Mesenchymal stem cell (in vitro differentiated cells and primary cell): Measurements from ENCODE around the gene TPM4.

ENCODE experiments used
- DNase-seq: peaks from one replicate; pipeline ENCODE4 v3.0.0-alpha.2; 2013
- H2AFZ ChIP-seq: one replicate; pipeline ENCODE4 v1.6.1; 2013; ENCODE audit warnings: low read depth, mild to moderate bottlenecking, control low read depth, inconsistent platforms, low read length, moderate library complexity
- H2AK5ac ChIP-seq: 2 replicates; pipeline ENCODE4 v1.6.1; 2013; ENCODE audit warnings: low read length, moderate library complexity, mild to moderate bottlenecking, inconsistent platforms; ENCODE audit not compliant: severe bottlenecking
- H2BK120ac ChIP-seq: one replicate; pipeline ENCODE4 v1.6.1; 2013; ENCODE audit warnings: low read depth, mild to moderate bottlenecking, inconsistent platforms, low read length, moderate library complexity
- H2BK12ac ChIP-seq, 2 experiments: one replicate each; pipeline ENCODE4 v1.6.1; 2013; ENCODE audit warnings: inconsistent platforms in 2 of 2, low read length in 2 of 2, mild to moderate bottlenecking in 2 of 2, moderate library complexity in 2 of 2, control low read depth in 1 of 2
- H2BK15ac ChIP-seq: one replicate; pipeline ENCODE4 v1.6.1; 2013; ENCODE audit warnings: mild to moderate bottlenecking, low read depth, inconsistent platforms; ENCODE audit not compliant: poor library complexity, severe bottlenecking
- H2BK5ac ChIP-seq: 2 replicates; pipeline ENCODE4 v1.6.1; 2013; ENCODE audit warnings: low read depth, mild to moderate bottlenecking, low read length, control low read depth, inconsistent platforms; ENCODE audit not compliant: poor library complexity, severe bottlenecking
- H3K14ac ChIP-seq, 2 experiments: one replicate each; pipeline ENCODE4 v1.6.1; 2013; ENCODE audit warnings: inconsistent platforms in 2 of 2, low read length in 2 of 2, control low read depth in 1 of 2, mild to moderate bottlenecking in 1 of 2, moderate library complexity in 1 of 2
- H3K18ac ChIP-seq, 2 experiments: one replicate each; pipeline ENCODE4 v1.6.1; 2013; ENCODE audit warnings: inconsistent platforms in 2 of 2, low read length in 2 of 2, control low read depth in 1 of 2, low read depth in 1 of 2, mild to moderate bottlenecking in 1 of 2
- H3K23ac ChIP-seq, 2 experiments: one replicate each; pipeline ENCODE4 v1.6.1; 2013; ENCODE audit warnings: inconsistent platforms in 2 of 2, low read length in 2 of 2, mild to moderate bottlenecking in 2 of 2, moderate library complexity in 2 of 2, control low read depth in 1 of 2
- H3K27ac ChIP-seq: 2 replicates; pipeline ENCODE4 v1.5.1; 2013; ENCODE audit warnings: mild to moderate bottlenecking, moderate library complexity, low read length, control low read depth, inconsistent platforms; ENCODE audit not compliant: poor library complexity, severe bottlenecking
- H3K27me3 ChIP-seq, 2 experiments: 2 replicates each; pipeline versions ENCODE4 v1.6.1 to v1.7.0; 2013; ENCODE audit warnings: low read length in 2 of 2, mild to moderate bottlenecking in 2 of 2, moderate library complexity in 2 of 2, control low read depth in 1 of 2, inconsistent platforms in 1 of 2; ENCODE audit not compliant: control insufficient read depth in 1 of 2, insufficient read depth in 1 of 2
- H3K36me3 ChIP-seq, 2 experiments: 2 replicates each; pipeline versions ENCODE4 v1.6.1 to v1.7.0; 2013; ENCODE audit warnings: low read length in 2 of 2, control low read depth in 1 of 2, inconsistent platforms in 1 of 2, low read depth in 1 of 2, mild to moderate bottlenecking in 1 of 2; ENCODE audit not compliant: insufficient read depth in 2 of 2, control insufficient read depth in 1 of 2
- H3K4ac ChIP-seq, 2 experiments: one replicate each; pipeline ENCODE4 v1.6.1; 2013; ENCODE audit warnings: inconsistent platforms in 2 of 2, low read length in 2 of 2, mild to moderate bottlenecking in 2 of 2, moderate library complexity in 2 of 2, control low read depth in 1 of 2, low read depth in 1 of 2
- H3K4me1 ChIP-seq: 2 replicates; pipeline ENCODE4 v1.6.1; 2013; ENCODE audit warnings: low read depth, low read length, control low read depth; ENCODE audit not compliant: control insufficient read depth, insufficient read depth
- H3K4me2 ChIP-seq: 2 replicates; pipeline ENCODE4 v1.6.1; 2013; ENCODE audit warnings: low read length, mild to moderate bottlenecking, inconsistent platforms; ENCODE audit not compliant: poor library complexity, severe bottlenecking
- H3K4me3 ChIP-seq, 2 experiments: 2 replicates each; pipeline versions ENCODE4 v1.5.1 to v1.7.0; 2013; ENCODE audit warnings: low read length in 2 of 2, mild to moderate bottlenecking in 2 of 2, control low read depth in 1 of 2, low read depth in 1 of 2; ENCODE audit not compliant: insufficient read depth in 1 of 2
- H3K79me1 ChIP-seq: replicated peaks from 2 replicates; pipeline ENCODE4 v1.6.1; 2013; ENCODE audit warnings: mild to moderate bottlenecking, control low read depth, low read length, inconsistent platforms; ENCODE audit not compliant: poor library complexity, severe bottlenecking
- H3K9ac ChIP-seq: 2 replicates; pipeline ENCODE4 v1.7.0; 2013; ENCODE audit warnings: mild to moderate bottlenecking, low read length, moderate library complexity
- H3K9me3 ChIP-seq: 2 replicates; pipeline ENCODE4 v1.7.0; 2013; ENCODE audit warnings: mild to moderate bottlenecking, low read length; ENCODE audit not compliant: control insufficient read depth
- H4K8ac ChIP-seq: one replicate; pipeline ENCODE4 v1.6.1; 2013; ENCODE audit warnings: inconsistent platforms, mild to moderate bottlenecking, low read length, moderate library complexity
- H4K91ac ChIP-seq: one replicate; pipeline ENCODE4 v1.6.1; 2013; ENCODE audit warnings: mild to moderate bottlenecking, low read length, inconsistent platforms
- WGBS: methylation state at CpG from one replicate; pipeline ENCODE4 v1.1.7; 2013; ENCODE audit warnings: mixed read lengths; 5-methylcytosine and 5-hydroxymethylcytosine counted together

The TPM4 gene

GRCh38 chr19:16039081-16039480, 37.2 kb upstream of the TPM4 start:
- Histone ChIP-seq H3K14ac (no peak overlapping the region), H2BK15ac (no peak overlapping the region), H3K36me3 (no peaks in the 10 kb centered on the region), H3K27me3 (peaks cover 2 to 4% of the 10 kb centered on the region in 2 experiments), H2BK5ac (no peak overlapping the region), H2BK120ac (no peak overlapping the region), H3K23ac (no peak overlapping the region), H3K9me3 (no peaks in the 10 kb centered on the region), H3K9ac (no peak overlapping the region), H3K4me1 (peaks cover 6% of the 10 kb centered on the region), H3K79me1 (no peaks in the 10 kb centered on the region), H3K4me3 (peak overlapping the region in 1 of 2 experiments; percentile 34), H3K27ac (no peak overlapping the region), H2AFZ (no peak overlapping the region), H4K8ac (no peak overlapping the region), H3K4me2 (no peak overlapping the region), H3K18ac (no peak overlapping the region), H2BK12ac (no peak overlapping the region), H3K4ac (no peak overlapping the region), H4K91ac (no peak overlapping the region), H2AK5ac (no peak overlapping the region)
- DNase-seq = no peak
- WGBS = 93% methylated on average over 18 of the region's 18 CpGs

- no peak overlapping the region for H3K14ac ChIP-seq
- no peak overlapping the region for H3K4me2 ChIP-seq
- no peak overlapping the region for H3K23ac ChIP-seq
- H3K9ac ChIP-seq = no peak overlapping the region
- H3K4ac ChIP-seq = no peak overlapping the region
- no peak overlapping the region for H4K8ac ChIP-seq
- no peak overlapping the region for H2BK12ac ChIP-seq
- H2BK120ac ChIP-seq = no peak overlapping the region
- no peaks in the 10 kb centered on the region for H3K9me3 ChIP-seq
- no peak overlapping the region for H2BK15ac ChIP-seq
- WGBS = 96% methylated on average over 5 of the region's 5 CpGs
- no peaks in the 10 kb centered on the region for H3K79me1 ChIP-seq
- H3K4me1 ChIP-seq = peaks cover 6% of the 10 kb centered on the region
- DNase-seq = no peak
- H4K91ac ChIP-seq = no peak overlapping the region
- H3K27me3 ChIP-seq = peaks cover 2 to 4% of the 10 kb centered on the region in 2 experiments
- H3K18ac ChIP-seq = no peak overlapping the region
- no peak overlapping the region for H2AFZ ChIP-seq
- H3K36me3 ChIP-seq = no peaks in the 10 kb centered on the region
- no peak overlapping the region for H3K27ac ChIP-seq
- no peak overlapping the region for H2BK5ac ChIP-seq
- H3K4me3 ChIP-seq = no peak overlapping the region
- no peak overlapping the region for H2AK5ac ChIP-seq
Observed at GRCh38 chr19:16039545-16039944, 36.8 kb upstream of the TPM4 start.

- H2AFZ ChIP-seq = peak overlapping the region; percentile 31
- peaks cover 6% of the 10 kb centered on the region for H3K4me1 ChIP-seq
- peak overlapping the region; percentile 79 for H4K8ac ChIP-seq
- H3K14ac ChIP-seq = no peak overlapping the region
- WGBS = 11% methylated on average over 4 of the region's 6 CpGs
- H2BK12ac ChIP-seq = no peak overlapping the region
- no peak overlapping the region for H3K27ac ChIP-seq
- H3K4me3 ChIP-seq = peak overlapping the region in 1 of 2 experiments; percentile 63
- H2BK15ac ChIP-seq = no peak overlapping the region
- H3K9me3 ChIP-seq = no peaks in the 10 kb centered on the region
- H3K18ac ChIP-seq = no peak overlapping the region
- no peak overlapping the region for H2BK120ac ChIP-seq
- peak overlapping the region; percentile 85 for H3K9ac ChIP-seq
- peak; percentile 17 for DNase-seq
- peaks cover 0 to 4% of the 10 kb centered on the region in 2 experiments for H3K27me3 ChIP-seq
- H3K4ac ChIP-seq = no peak overlapping the region
- no peak overlapping the region for H2BK5ac ChIP-seq
- H3K4me2 ChIP-seq = no peak overlapping the region
- no peak overlapping the region for H2AK5ac ChIP-seq
- no peaks in the 10 kb centered on the region for H3K36me3 ChIP-seq
- no peak overlapping the region for H3K23ac ChIP-seq
- H4K91ac ChIP-seq = no peak overlapping the region
- no peaks in the 10 kb centered on the region for H3K79me1 ChIP-seq
Observed at GRCh38 chr19:16040642-16041041, 35.7 kb upstream of the TPM4 start.

- Histone ChIP-seq H3K9ac (peak overlapping the region; percentile 85), H2BK15ac (peak overlapping the region; percentile 54), H3K4ac (peak overlapping the region in 1 of 2 experiments; percentile 54), H2BK120ac (no peak overlapping the region), H3K27ac (no peak overlapping the region), H3K36me3 (no peaks in the 10 kb centered on the region), H3K4me2 (peak overlapping the region; percentile 50), H3K9me3 (no peaks in the 10 kb centered on the region), H3K23ac (no peak overlapping the region), H2BK12ac (no peak overlapping the region), H3K14ac (no peak overlapping the region), H4K8ac (peak overlapping the region; percentile 65), H2AK5ac (no peak overlapping the region), H3K79me1 (no peaks in the 10 kb centered on the region), H3K4me3 (peak overlapping the region in 1 of 2 experiments; percentile 63), H2BK5ac (no peak overlapping the region), H3K27me3 (peaks cover 0 to 4% of the 10 kb centered on the region in 2 experiments), H4K91ac (no peak overlapping the region), H3K4me1 (peaks cover 6% of the 10 kb centered on the region), H3K18ac (peak overlapping the region in 1 of 2 experiments; percentile 40), H2AFZ (no peak overlapping the region)
- WGBS = 20% methylated on average over 26 of the region's 26 CpGs
- peak; percentile 72 for DNase-seq
Observed at GRCh38 chr19:16041299-16041990, 34.9 kb upstream of the TPM4 start.
